ENCODE measurements around the gene FAM90A1.
"Not testable (repeated sequence)": the region's sequence is repeated elsewhere in the genome, so short reads cannot be mapped to it uniquely, and the experiment has no call there.

- TF ChIP-seq EZH2phosphoT487 (conservative IDR thresholded peaks at IDR 0.05; ENCODE audit: low read length); CTCF (IDR thresholded peaks at IDR 0.05; ENCODE audit: insufficient read depth, low read length, poor library complexity, severe bottlenecking): not testable (repeated sequence)
Observed at GRCh38 chr12:8223646-8224045, 3.8 kb downstream of the FAM90A1 start.
